GM19043 (cell line): ENCODE results near the gene COPRS.
"Not testable (repeated sequence)": the region's sequence is repeated elsewhere in the genome, so short reads cannot be mapped to it uniquely, and the experiment has no call there.

Experiments used
- ATAC-seq: cut with Tn5 transposase; IDR thresholded peaks from one replicate; pipeline ENCODE4 v1.9.1; 2021; ENCODE audit warnings: low read depth; ENCODE audit not compliant: unreplicated experiment

The COPRS gene

DNA sequence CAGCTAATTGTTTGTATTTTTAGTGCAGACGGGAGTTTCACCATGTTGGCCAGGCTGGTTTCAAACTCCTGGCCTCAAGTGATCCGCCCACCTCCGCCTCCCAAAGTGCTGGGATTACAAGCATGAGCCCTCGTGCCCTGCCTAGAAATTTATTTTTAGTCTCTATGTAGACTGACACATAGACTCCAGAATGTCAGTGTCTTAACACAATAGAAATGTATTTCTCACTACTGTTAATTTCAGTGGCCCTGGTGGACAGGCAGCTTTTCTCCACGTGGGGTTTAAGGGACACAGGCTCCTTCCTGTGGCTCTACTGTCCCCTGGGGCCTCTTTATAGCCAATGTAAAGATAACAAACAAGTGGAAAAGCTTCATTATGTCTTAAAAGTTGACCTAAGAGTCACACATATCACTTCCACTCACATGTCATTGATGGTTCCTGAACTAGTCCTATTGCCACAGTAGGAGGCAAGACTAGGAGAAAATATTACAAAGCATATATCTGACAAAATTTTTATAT, 43.8 kb downstream of the COPRS start:
- ATAC-seq: no peak

GRCh38 chr17:31811101-31811500, 47.9 kb downstream of the COPRS start:
- ATAC-seq: no peak

- ATAC-seq: not testable (repeated sequence)
Measured at GRCh38 chr17:31809876-31810275, 49.2 kb downstream of the COPRS start.

DNA sequence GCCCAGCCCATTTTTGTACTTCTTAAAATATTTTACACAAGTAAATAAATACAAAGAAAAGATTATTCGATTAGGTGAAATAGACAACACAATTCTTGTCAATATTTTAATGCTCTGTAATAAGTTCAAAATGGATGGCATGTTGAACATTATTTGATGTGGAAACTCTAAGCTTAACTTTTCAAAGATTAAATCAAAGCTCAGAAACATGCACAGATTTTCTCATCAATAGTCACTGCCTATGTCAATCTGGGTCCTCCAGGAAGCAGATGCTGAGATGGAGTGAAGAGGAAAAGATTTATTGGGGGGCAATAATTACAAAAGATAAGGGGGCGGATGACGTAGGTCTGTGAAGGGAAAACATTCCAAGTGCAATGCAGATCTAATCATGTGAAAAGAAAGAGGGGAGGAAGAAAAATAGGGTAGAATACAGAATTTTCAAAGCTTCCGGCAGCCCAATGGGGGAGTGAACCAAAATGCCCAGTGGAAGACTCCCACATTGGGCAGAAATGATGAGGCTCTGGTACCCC, 50.5 kb downstream of the COPRS start:
- no peak for ATAC-seq

DNA sequence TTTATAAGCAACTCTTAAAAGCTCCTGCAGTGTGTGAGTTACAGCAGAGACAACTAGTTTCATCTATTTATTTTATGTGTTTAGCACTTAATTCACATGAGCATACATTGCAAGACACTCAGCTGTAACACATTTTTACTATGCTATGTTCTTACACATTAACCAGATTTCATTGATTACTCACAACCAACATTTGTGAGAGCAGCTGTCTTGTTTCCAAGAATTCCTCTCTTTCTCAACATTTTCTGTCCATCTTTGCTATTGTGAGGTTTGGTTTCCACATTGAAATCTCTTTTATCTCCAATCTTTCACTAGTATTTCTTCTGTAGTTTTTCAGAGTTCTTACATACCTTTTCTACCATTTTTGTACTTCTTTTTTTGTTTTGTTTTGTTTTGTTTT, 51.2 kb downstream of the COPRS start:
- no peak for ATAC-seq

DNA sequence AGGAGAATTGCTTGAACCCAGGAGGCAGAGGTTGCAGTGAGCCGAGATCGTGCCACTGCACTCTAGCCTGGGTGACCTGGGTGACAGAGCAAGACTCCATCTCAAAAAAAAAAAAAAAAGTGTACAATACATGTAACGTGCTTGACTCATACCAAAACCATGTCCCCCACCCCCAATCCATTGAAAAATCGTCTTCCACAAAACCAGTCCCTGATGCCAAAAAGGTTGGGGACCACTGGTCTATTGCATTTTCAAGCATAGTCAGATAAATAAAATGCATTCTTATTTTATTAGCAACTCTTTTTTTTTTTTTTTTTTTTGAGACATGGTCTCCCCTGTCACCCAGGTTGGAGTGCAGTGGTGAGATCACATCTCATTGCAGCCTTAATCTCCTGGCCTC, 52.1 kb downstream of the COPRS start:
- no peak for ATAC-seq

DNA sequence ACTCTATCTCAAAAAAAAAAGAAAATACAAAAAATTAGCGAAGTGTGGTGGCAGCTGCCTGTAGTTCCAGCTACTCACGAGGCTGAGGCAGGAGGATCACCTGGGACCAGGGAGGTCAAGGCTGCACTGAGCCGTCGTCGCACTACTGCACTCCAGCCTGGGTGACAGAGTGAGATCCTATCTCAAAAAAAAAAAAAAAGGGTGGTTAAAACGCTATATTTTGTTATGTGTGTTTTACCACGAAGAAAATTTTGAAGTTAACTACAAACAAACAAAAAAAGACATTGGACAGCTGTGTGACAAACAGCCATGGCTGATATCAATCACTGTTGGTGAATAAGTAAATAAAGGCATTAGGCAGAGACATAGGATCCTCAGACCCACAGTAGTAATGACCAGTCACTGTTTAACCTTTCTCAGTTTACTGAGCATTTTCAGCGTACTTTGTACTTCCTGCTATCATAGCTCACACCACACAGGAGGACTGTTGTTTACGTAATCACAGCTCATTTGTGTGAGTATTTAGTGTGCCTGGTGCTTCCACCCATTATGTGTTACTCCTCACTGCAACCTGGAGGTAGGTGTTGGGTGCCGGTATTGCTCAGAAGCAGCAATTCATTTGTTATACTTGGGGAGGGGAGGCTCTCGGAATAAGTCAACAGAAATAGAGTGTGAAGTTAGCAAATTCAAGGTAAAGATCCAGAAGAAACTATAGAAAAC, 55.4 kb downstream of the COPRS start:
- ATAC-seq: no peak

GRCh38 chr17:31802502-31802901, 56.5 kb downstream of the COPRS start:
- ATAC-seq: no peak
